Measurements from ENCODE around the gene APOBR. TPM values are rescaled to one million over a fixed set of nuclear protein-coding genes. Genes with fewer than 3 reads are reported as not detected.

Gene APOBR
- total and polyA plus RNA-seq, 9 of the 15 experiments (the other 6 are each of a cell fraction or from before 2014, with no cell fraction given): 0.08 to 6.1 (median 2.8) TPM; not detected in 1

DNA sequence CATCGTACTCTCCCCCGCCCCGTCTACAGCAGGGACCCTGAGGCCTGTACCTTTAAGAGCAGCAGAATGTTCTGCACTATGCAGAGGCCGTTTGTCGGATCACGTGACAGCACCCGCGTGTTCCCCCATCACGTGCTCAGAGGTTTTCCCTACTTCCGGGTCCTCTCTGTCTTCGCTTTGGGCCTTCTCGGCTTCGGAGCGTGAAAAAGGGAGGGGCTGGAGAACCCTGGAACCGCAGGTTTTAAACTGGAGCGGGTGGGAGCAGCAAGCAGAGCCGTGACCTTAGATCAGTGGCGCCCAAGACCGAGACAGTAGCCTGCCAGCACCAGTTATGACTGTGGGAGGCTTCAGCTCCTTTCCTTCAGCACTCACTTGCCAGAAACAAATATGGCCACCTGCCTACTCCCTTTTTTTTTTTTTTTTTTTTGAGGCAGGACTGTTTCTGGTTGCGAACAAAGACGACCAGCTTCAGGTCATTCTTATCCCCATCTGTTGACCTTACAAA is 2.4 kb upstream of the APOBR start, which contains the start of gene CLN3:
Gene CLN3, minus strand, starts transcription at position 105 of the 505 bp plus-strand sequence. CDS start 315 bp downstream, outside the sequence.
- Histone ChIP-seq H3K79me2 (ENCODE audit: control insufficient read depth, insufficient read depth, low read length) (peaks cover 8% of the 10 kb centered on the region; the same call in 2 of the 3 replicates), H4K20me1 (replicated peaks; ENCODE audit: control insufficient read depth, insufficient read depth, low read length) (no peaks in the 10 kb centered on the region), H3K9me3 (replicated peaks; ENCODE audit: control insufficient read depth, insufficient read depth, low read depth, low read length) (no peaks in the 10 kb centered on the region), H3K9ac (ENCODE audit: insufficient read depth in 1 of 2, low read depth in 2 of 2, low read length in 2 of 2) (peak within 1 kb of the TSS; percentile 78 to 99), H3K27ac (ENCODE audit: extremely low read depth, low read depth, low read length) (peak within 1 kb of the TSS; percentile 89), H3K4me1 (replicated peaks in 1 of 2; ENCODE audit: control insufficient read depth in 2 of 2, insufficient read depth in 2 of 2, low read length in 2 of 2) (peaks cover 13 to 42% of the 10 kb centered on the region in 2 experiments), H3K9me1 (ENCODE audit: control insufficient read depth, insufficient read depth, low read length) (no peaks in the 10 kb centered on the region), H3K27me3 (ENCODE audit: control insufficient read depth in 2 of 2, insufficient read depth in 2 of 2, low read length in 2 of 2) (no peaks in the 10 kb centered on the region), H3K4me3 (peak within 1 kb of the TSS; percentile 76), H2AFZ (ENCODE audit: low read depth, low read length) (peak within 1 kb of the TSS; percentile 86), H3K36me3 (ENCODE audit: control insufficient read depth, insufficient read depth, low read length) (peaks cover 16% of the 10 kb centered on the region; the same call in 2 of the 3 replicates), H3K4me2 (ENCODE audit: insufficient read depth, low read length) (peak within 1 kb of the TSS; percentile 84)
- DNase-seq (ENCODE audit: extremely low read depth in 1 of 4, low spot score in 3 of 4) (peak; percentile 90 to 96 (median 92)), FAIRE-seq (peak; percentile 97), ATAC-seq (peak; percentile 93)
- WGBS (ENCODE audit: insufficient coverage, low coverage, missing lambda C conversion rate): under 1% methylated on average over 21 of the region's 21 CpGs
- intact Hi-C loops (cut with micrococcal nuclease): no loop called here
- BruUV-seq (replicated peaks): no TSS peak
- ChIA-PET POLR2A (interaction anchor here (1.1 kb wide), 1 partner anchor 25 kb away, joined by 3 read pairs; no protein-coding TSS in a partner anchor), CTCF (ENCODE audit: low intra/inter-chr PET ratio) (no interaction called here)
- in situ Hi-C loops (cut with MboI): loop anchor here (25.0 kb wide), 1 partner anchor 1720 kb away; no protein-coding TSS in a partner anchor
- TF ChIP-seq ZNF175 (CRISPR knock-in tag; IDR thresholded peaks at IDR 0.05; ENCODE audit: low read depth) (peak; percentile 68; the same call in 1 of the 2 replicates), ZNF583 (CRISPR knock-in tag; IDR thresholded peaks at IDR 0.05) (no peak), ZNF347 (CRISPR knock-in tag; IDR thresholded peaks at IDR 0.05; ENCODE audit: low read depth) (no peak), SREBF1 (IDR thresholded peaks at IDR 0.05; ENCODE audit: borderline replicate concordance, low read depth, low read length) (0 out of 2 replicates have a peak, but pooled peaks have one; percentile 55), ZNF316 (IDR thresholded peaks at IDR 0.05) (no peak), TCF3 (CRISPR knock-in tag; IDR thresholded peaks at IDR 0.05) (no peak), ZNF146 (CRISPR knock-in tag; IDR thresholded peaks at IDR 0.05; ENCODE audit: unreplicated experiment) (no peak), CC2D1A (IDR thresholded peaks at IDR 0.05) (no peak), ASH1L (IDR thresholded peaks at IDR 0.05; ENCODE audit: borderline replicate concordance, low read depth, partially characterized antibody) (peak; percentile 87), YY1 (IDR thresholded peaks at IDR 0.05; ENCODE audit: borderline replicate concordance in 1 of 3, control insufficient read depth in 1 of 3, extremely low read depth in 1 of 3, insufficient read depth in 3 of 3, insufficient read length in 1 of 3, insufficient replicate concordance in 2 of 3, low read depth in 1 of 3, low read length in 2 of 3) (peak; percentile 93 to 99 (median 96)), SP1 (CRISPR knock-in tag; IDR thresholded peaks at IDR 0.05) (no peak)
- TF ChIP-seq, protein P1, sequence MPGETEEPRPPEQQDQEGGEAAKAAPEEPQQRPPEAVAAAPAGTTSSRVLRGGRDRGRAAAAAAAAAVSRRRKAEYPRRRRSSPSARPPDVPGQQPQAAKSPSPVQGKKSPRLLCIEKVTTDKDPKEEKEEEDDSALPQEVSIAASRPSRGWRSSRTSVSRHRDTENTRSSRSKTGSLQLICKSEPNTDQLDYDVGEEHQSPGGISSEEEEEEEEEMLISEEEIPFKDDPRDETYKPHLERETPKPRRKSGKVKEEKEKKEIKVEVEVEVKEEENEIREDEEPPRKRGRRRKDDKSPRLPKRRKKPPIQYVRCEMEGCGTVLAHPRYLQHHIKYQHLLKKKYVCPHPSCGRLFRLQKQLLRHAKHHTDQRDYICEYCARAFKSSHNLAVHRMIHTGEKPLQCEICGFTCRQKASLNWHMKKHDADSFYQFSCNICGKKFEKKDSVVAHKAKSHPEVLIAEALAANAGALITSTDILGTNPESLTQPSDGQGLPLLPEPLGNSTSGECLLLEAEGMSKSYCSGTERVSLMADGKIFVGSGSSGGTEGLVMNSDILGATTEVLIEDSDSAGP (CRISPR knock-in tag; IDR thresholded peaks at IDR 0.05): peak; percentile 97
- TF ChIP-seq, protein P2, sequence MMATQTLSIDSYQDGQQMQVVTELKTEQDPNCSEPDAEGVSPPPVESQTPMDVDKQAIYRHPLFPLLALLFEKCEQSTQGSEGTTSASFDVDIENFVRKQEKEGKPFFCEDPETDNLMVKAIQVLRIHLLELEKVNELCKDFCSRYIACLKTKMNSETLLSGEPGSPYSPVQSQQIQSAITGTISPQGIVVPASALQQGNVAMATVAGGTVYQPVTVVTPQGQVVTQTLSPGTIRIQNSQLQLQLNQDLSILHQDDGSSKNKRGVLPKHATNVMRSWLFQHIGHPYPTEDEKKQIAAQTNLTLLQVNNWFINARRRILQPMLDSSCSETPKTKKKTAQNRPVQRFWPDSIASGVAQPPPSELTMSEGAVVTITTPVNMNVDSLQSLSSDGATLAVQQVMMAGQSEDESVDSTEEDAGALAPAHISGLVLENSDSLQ (IDR thresholded peaks at IDR 0.05): no peak
- TF ChIP-seq, protein P3, sequence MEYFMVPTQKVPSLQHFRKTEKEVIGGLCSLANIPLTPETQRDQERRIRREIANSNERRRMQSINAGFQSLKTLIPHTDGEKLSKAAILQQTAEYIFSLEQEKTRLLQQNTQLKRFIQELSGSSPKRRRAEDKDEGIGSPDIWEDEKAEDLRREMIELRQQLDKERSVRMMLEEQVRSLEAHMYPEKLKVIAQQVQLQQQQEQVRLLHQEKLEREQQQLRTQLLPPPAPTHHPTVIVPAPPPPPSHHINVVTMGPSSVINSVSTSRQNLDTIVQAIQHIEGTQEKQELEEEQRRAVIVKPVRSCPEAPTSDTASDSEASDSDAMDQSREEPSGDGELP (CRISPR knock-in tag; IDR thresholded peaks at IDR 0.05; ENCODE audit: borderline replicate concordance): peak; percentile 41; the same call in 1 of the 2 replicates
- TF ChIP-seq, protein P4, sequence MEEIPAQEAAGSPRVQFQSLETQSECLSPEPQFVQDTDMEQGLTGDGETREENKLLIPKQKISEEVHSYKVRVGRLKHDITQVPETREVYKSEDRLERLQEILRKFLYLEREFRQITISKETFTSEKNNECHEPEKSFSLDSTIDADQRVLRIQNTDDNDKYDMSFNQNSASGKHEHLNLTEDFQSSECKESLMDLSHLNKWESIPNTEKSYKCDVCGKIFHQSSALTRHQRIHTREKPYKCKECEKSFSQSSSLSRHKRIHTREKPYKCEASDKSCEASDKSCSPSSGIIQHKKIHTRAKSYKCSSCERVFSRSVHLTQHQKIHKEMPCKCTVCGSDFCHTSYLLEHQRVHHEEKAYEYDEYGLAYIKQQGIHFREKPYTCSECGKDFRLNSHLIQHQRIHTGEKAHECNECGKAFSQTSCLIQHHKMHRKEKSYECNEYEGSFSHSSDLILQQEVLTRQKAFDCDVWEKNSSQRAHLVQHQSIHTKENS (CRISPR knock-in tag; IDR thresholded peaks at IDR 0.05): no peak
